Body of pancreas (tissue), 4 donors: ENCODE data around the gene OLIG1. TPM values are rescaled to one million over a fixed set of nuclear protein-coding genes. Genes with fewer than 3 reads are reported as not detected.

Experiments used
- ATAC-seq: fragments of 150-250 bp; one replicate; pipeline ENCODE4 v1.9.1; 2016
- DNase-seq, 4 donors: peaks; one replicate each; pipeline ENCODE4 v3.0.0-alpha.2; 2019
- H3K27ac ChIP-seq, 4 donors: fragments of 200-600 bp; sonication (generic); 1 replicate in 3 of 4; 2 replicates in 1 of 4; pipeline versions ENCODE4 v1.5.1 to v1.6.1; 2016 to 2019; ENCODE audit warnings: mild to moderate bottlenecking in 1 of 4, mixed read lengths in 1 of 4, moderate library complexity in 1 of 4
- H3K27me3 ChIP-seq, 2 donors: fragments of 200-600 bp; sonication (generic); one replicate each; pipeline ENCODE4 v1.6.0; 2016; ENCODE audit warnings: mild to moderate bottlenecking in 1 of 2
- H3K36me3 ChIP-seq, 2 donors: fragments of 200-600 bp; sonication (generic); replicated peaks in 1 of 2; 2 replicates each; pipeline ENCODE4 v1.5.1; 2016; ENCODE audit warnings: low read depth in 2 of 2; ENCODE audit not compliant: insufficient read depth in 1 of 2
- H3K4me1 ChIP-seq: fragments of 200-600 bp; sonication (generic); one replicate; pipeline ENCODE4 v1.6.0; 2016
- H3K4me3 ChIP-seq, 2 donors: fragments of 200-600 bp; sonication (generic); 1 replicate in 1 of 2; 2 replicates in 1 of 2; pipeline ENCODE4 v1.5.1; 2016 to 2019
- H3K9me3 ChIP-seq, 3 donors: fragments of 200-600 bp; sonication (generic); 1 replicate in 2 of 3; 2 replicates in 1 of 3; pipeline ENCODE4 v1.5.1; 2016
- CTCF ChIP-seq, 7 experiments: fragments of 450-650 bp in 4 of 7; fragments of 200-600 bp in 3 of 7; sonication (generic) in 3 of 7; IDR thresholded peaks; one replicate each; pipeline ENCODE4 v1.5.1; 2016 to 2019; ENCODE audit warnings: antibody characterized with exemption in 7 of 7
- POLR2A ChIP-seq, 3 donors: fragments of 450-650 bp; IDR thresholded peaks; one replicate each; pipeline ENCODE4 v1.6.1; 2016; ENCODE audit warnings: antibody characterized with exemption in 3 of 3, mild to moderate bottlenecking in 2 of 3
- WGBS, 2 donors: methylation state at CpG; one replicate each; pipeline ENCODE4 v1.1.5; 2017; 5-methylcytosine and 5-hydroxymethylcytosine counted together
- intact Hi-C: fragments of 100-400 bp; cut with DNase I; formaldehyde crosslinking; loops from one replicate; pipeline ENCODE4 v1.15.1; 2023
- total RNA-seq, 2 donors: library from RNA; depleted of rRNA; stranded (reverse); fragments of >200 nt; gene quantifications; one replicate each; pipeline ENCODE4 v1.1.0, GENCODE V29; 2016

OLIG1 gene
- total RNA-seq, 2 donors from 2014 or later, result not detected

GRCh38 chr21:33075596-33076195 lies 5.8 kb downstream of the OLIG1 start:
- no peaks in the 10 kb centered on the region for H3K36me3 ChIP-seq
- H3K27ac ChIP-seq, result no peak overlapping the region
- peaks cover 0 to 21% of the 10 kb centered on the region in 2 donors for H3K27me3 ChIP-seq
- H3K9me3 ChIP-seq, result no peaks in the 10 kb centered on the region
- no peak for DNase-seq
- intact Hi-C loops, result no loop called here
- no peak overlapping the region for H3K4me3 ChIP-seq
- no peak for ATAC-seq
- TF ChIP-seq CTCF (IDR thresholded peaks at IDR 0.05) (no peak), POLR2A (IDR thresholded peaks at IDR 0.05) (no peak)
- H3K4me1 ChIP-seq, result peaks cover 16% of the 10 kb centered on the region
- 59 to 61% methylated on average over 11 of the region's 11 CpGs for WGBS, 2 donors

GRCh38 chr21:33076600-33077329 lies 6.8 kb downstream of the OLIG1 start:
- Histone ChIP-seq H3K27ac (no peak overlapping the region), H3K9me3 (no peaks in the 10 kb centered on the region), H3K36me3 (no peaks in the 10 kb centered on the region), H3K4me1 (peaks cover 5% of the 10 kb centered on the region), H3K4me3 (no peak overlapping the region), H3K27me3 (peaks cover 0 to 11% of the 10 kb centered on the region in 2 donors)
- TF ChIP-seq POLR2A (IDR thresholded peaks at IDR 0.05) (no peak), CTCF (IDR thresholded peaks at IDR 0.05) (no peak)
- intact Hi-C loops, result no loop called here
- no peak for ATAC-seq
- 68 to 74% methylated on average over 11 of the region's 11 CpGs for WGBS, 2 donors
- DNase-seq, result no peak

GRCh38 chr21:33078907-33079582 lies 9.1 kb downstream of the OLIG1 start:
- Histone ChIP-seq H3K4me3 (no peak overlapping the region), H3K36me3 (no peaks in the 10 kb centered on the region), H3K9me3 (no peaks in the 10 kb centered on the region), H3K27ac (no peak overlapping the region), H3K27me3 (no peaks in the 10 kb centered on the region), H3K4me1 (no peaks in the 10 kb centered on the region)
- TF ChIP-seq CTCF (IDR thresholded peaks at IDR 0.05) (no peak), POLR2A (IDR thresholded peaks at IDR 0.05) (peak in 1 of 3 donors; percentile 17)
- peak; percentile 82 for ATAC-seq
- DNase-seq, result peak; percentile 22 to 56 (median 50)
- intact Hi-C loops, result no loop called here
- 31 to 52% methylated on average over 8 to 10 of the region's 10 CpGs for WGBS, 2 donors

GRCh38 chr21:33080376-33080775 lies 10.4 kb downstream of the OLIG1 start:
- TF ChIP-seq CTCF (IDR thresholded peaks at IDR 0.05) (no peak), POLR2A (IDR thresholded peaks at IDR 0.05) (no peak)
- 77 to 88% methylated on average over 3 of the region's 3 CpGs for WGBS, 2 donors
- DNase-seq (no peak), ATAC-seq (no peak)
- intact Hi-C loops, result no loop called here
- Histone ChIP-seq H3K36me3 (no peaks in the 10 kb centered on the region), H3K9me3 (no peaks in the 10 kb centered on the region), H3K4me3 (no peak overlapping the region), H3K27ac (no peak overlapping the region), H3K4me1 (no peaks in the 10 kb centered on the region), H3K27me3 (no peaks in the 10 kb centered on the region)
